Testis (tissue), 2 donors: ENCODE measurements around the gene TENT4B.
"Not testable (repeated sequence)": the region's sequence is repeated elsewhere in the genome, so short reads cannot be mapped to it uniquely, and the experiment has no call there.

ENCODE experiments used
- POLR2A ChIP-seq: fragments of 450-650 bp; IDR thresholded peaks from one replicate; pipeline ENCODE4 v1.6.1; 2017; ENCODE audit warnings: antibody characterized with exemption, mild to moderate bottlenecking, moderate library complexity
- TF ChIP-seq, protein P1 (sequence below), 3 experiments: fragments of 450-650 bp in 2 of 3; fragments of 200-600 bp in 1 of 3; sonication (generic) in 1 of 3; IDR thresholded peaks; one replicate each; pipeline ENCODE4 v1.5.1; 2016 to 2019; ENCODE audit warnings: antibody characterized with exemption in 3 of 3, mild to moderate bottlenecking in 2 of 3, moderate library complexity in 1 of 3

DNA sequence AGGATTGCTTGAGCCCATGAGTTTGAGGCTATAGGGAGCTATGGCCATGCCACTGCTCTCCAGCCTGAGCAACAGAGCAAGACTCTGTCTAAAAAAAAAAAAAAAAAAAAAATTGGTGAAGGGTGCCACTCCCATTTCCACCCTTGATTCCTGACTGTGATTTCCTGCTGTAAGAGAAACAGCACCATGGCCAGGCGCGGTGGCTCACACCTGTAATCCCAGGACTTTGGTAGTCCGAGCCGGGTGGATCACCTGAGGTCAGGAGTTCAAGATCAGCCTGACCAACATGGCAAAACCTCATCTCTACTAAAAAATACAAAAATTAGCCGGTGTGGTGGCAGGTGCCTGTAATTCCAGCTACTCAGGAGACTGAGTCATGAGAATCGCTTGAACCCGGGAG, 20.5 kb upstream of the TENT4B start:
- TF ChIP-seq, protein P1, sequence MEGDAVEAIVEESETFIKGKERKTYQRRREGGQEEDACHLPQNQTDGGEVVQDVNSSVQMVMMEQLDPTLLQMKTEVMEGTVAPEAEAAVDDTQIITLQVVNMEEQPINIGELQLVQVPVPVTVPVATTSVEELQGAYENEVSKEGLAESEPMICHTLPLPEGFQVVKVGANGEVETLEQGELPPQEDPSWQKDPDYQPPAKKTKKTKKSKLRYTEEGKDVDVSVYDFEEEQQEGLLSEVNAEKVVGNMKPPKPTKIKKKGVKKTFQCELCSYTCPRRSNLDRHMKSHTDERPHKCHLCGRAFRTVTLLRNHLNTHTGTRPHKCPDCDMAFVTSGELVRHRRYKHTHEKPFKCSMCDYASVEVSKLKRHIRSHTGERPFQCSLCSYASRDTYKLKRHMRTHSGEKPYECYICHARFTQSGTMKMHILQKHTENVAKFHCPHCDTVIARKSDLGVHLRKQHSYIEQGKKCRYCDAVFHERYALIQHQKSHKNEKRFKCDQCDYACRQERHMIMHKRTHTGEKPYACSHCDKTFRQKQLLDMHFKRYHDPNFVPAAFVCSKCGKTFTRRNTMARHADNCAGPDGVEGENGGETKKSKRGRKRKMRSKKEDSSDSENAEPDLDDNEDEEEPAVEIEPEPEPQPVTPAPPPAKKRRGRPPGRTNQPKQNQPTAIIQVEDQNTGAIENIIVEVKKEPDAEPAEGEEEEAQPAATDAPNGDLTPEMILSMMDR (IDR thresholded peaks at IDR 0.05), result not testable (repeated sequence)
- TF ChIP-seq POLR2A, result not testable (repeated sequence)
